Medulla oblongata (tissue), 1 donor: ENCODE data around the gene GRIN3B.

Experiments used
- DNase-seq: peaks from one replicate; pipeline ENCODE4 v3.0.0-alpha.2; 2015; ENCODE audit errors: extremely low spot score

Gene GRIN3B

DNA sequence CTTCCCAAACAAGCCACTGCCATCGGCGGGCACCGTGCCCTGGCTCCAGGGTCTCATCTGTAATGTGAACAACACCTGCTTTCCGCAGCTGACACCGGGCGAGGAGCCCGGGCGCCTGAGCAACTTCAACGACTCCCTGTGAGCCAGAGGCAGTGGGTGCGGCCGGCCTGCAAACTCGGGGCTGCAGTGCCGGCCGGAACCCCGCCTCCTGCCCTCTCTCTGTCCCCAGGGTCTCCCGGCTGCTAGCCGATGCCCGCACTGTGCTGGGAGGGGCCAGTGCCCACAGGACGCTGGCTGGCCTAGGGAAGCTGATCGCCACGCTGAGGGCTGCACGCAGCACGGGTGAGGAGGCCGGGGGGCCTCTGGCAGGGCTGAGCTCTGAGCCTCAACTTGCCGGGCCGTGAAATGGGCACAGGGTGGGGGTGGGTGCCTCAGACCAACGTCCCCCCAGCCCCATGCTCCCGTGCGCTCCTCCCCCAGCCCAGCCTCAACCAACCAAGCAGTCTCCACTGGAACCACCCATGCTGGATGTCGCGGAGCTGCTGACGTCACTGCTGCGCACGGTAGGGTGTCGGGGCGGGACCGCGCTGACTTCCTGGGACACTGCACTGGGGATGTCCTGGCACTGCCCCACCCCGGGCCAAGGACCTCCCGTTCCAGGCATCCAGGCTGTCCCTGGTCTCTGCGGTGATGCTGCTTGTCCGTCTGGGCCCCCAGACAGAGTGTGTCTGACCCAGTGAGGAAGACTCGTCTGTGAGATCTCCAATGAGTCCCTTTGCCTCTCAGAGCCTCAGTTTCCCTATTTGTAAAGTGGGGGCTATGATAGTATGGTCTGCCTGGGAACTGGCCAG lies 41.8 kb downstream of the GRIN3B start:
- no peak for DNase-seq

DNA sequence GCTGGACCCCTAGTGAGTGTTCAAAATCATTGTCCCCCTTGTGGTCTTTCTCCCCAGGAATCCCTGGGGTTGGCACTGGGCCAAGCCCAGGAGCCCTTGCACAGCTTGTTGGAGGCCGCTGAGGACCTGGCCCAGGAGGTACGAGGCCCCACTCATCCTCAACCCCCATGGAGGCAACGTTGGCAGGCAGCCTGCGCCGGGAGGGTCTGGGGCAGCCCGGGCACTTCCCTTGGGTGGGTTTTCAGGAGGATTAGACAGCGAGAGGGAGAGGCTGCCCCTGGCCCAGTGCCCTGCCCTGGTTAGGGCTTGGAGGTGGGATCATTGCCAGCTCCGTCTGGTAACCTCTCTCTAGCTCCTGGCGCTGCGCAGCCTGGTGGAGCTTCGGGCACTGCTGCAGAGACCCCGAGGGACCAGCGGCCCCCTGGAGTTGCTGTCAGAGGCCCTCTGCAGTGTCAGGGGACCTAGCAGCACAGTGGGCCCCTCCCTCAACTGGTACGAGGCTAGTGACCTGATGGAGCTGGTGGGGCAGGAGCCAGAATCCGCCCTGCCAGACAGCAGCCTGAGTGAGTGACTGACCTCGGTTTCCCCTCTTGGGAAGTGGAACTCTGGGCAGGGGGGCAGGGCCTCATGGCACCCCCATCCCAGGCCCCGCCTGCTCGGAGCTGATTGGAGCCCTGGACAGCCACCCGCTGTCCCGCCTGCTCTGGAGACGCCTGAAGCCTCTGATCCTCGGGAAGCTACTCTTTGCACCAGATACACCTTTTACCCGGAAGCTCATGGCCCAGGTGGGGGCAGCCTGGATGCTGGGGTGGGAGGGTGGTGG lies 42.7 kb downstream of the GRIN3B start:
- DNase-seq = no peak

- no peak for DNase-seq
Measured at GRCh38 chr19:1045247-1045603, 45.0 kb downstream of the GRIN3B start.

DNA sequence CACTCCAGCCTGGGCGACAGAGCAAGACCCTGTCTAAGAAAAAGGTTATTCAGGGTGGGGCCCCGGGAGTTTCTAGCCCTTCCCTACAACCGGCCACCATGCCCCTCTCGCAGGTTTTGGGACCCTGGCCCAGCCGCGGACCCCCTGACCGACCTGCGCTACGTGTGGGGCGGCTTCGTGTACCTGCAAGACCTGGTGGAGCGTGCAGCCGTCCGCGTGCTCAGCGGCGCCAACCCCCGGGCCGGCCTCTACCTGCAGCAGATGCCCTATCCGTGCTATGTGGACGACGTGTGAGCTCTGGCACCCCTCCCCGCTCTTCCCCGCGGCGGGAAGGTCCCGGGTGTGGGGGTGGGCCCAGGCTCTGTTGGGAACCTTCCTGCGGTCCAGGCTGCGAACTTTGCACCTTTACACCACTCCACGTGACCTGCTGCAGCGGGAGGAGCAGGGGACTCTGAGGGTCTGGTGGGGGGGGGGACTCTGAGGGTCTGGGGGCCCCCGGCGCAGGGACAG lies 46.0 kb downstream of the GRIN3B start:
- DNase-seq = no peak

DNA sequence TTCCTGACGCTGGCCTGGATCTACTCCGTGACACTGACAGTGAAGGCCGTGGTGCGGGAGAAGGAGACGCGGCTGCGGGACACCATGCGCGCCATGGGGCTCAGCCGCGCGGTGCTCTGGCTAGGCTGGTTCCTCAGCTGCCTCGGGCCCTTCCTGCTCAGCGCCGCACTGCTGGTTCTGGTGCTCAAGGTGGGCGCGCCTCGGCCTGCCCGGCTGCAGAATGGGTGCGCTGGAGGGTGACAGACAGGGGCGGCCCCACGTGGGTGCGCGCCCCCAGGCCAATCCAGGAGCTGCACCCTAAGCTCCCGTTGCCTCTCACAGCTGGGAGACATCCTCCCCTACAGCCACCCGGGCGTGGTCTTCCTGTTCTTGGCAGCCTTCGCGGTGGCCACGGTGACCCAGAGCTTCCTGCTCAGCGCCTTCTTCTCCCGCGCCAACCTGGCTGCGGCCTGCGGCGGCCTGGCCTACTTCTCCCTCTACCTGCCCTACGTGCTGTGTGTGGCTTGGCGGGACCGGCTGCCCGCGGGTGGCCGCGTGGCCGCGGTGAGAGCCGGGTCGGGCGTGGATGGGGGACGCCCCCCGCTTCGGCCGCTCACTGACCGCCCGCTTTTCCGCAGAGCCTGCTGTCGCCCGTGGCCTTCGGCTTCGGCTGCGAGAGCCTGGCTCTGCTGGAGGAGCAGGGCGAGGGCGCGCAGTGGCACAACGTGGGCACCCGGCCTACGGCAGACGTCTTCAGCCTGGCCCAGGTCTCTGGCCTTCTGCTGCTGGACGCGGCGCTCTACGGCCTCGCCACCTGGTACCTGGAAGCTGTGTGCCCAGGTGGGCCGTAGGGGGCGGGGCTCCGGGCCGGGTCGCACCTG lies 46.8 kb downstream of the GRIN3B start:
- no peak for DNase-seq

DNA sequence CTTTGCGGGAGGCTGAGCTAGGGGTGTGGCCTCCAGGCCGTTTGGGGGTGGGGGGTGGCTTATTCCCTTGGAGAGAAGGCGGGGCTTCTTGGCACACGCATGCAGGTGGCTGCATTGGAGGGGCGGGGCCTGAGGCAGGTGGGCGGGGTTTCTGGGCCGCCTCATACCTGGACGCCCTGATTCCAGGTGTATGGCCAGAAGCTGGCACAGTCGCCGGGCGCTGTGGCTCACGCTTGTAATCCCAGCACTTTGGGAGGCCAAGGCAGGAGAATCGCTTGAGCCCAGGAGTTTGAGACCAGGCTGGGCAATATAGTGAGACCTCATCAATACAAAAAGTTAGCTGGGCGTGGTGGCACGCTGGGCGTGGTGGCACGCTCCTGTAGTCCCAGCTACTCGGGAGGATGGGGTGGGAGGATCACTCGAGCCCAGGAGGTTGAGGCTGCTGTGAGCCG lies 47.5 kb downstream of the GRIN3B start:
- no peak for DNase-seq

- DNase-seq = no peak
Measured at GRCh38 chr19:1049106-1049505, 48.9 kb downstream of the GRIN3B start.

DNA sequence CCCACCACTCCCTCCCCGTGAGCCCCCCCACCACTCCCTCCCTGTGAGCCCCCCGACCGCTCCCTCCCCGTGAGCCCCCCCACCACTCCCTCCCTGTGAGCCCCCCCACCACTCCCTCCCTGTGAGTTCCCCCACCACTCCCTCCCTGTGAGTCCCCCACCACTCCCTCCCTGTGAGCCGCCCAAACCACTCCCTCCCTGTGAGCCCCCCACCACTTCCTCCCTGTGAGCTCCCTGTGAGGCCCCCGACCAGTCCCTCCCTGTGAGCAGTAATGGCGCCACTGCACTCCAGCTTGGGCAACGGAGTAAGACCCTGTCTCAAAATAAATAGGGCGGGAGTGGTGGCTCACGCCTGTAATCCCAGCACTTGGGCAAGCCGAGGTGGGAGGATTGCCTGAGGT lies 49.6 kb downstream of the GRIN3B start:
- DNase-seq = no peak

- no peak for DNase-seq
Measured at GRCh38 chr19:1050989-1051788, 51.0 kb downstream of the GRIN3B start.

GRCh38 chr19:1051791-1052190 lies 51.6 kb downstream of the GRIN3B start:
- DNase-seq = no peak

- DNase-seq = no peak
Measured at GRCh38 chr19:1052349-1052975, 52.2 kb downstream of the GRIN3B start.

DNA sequence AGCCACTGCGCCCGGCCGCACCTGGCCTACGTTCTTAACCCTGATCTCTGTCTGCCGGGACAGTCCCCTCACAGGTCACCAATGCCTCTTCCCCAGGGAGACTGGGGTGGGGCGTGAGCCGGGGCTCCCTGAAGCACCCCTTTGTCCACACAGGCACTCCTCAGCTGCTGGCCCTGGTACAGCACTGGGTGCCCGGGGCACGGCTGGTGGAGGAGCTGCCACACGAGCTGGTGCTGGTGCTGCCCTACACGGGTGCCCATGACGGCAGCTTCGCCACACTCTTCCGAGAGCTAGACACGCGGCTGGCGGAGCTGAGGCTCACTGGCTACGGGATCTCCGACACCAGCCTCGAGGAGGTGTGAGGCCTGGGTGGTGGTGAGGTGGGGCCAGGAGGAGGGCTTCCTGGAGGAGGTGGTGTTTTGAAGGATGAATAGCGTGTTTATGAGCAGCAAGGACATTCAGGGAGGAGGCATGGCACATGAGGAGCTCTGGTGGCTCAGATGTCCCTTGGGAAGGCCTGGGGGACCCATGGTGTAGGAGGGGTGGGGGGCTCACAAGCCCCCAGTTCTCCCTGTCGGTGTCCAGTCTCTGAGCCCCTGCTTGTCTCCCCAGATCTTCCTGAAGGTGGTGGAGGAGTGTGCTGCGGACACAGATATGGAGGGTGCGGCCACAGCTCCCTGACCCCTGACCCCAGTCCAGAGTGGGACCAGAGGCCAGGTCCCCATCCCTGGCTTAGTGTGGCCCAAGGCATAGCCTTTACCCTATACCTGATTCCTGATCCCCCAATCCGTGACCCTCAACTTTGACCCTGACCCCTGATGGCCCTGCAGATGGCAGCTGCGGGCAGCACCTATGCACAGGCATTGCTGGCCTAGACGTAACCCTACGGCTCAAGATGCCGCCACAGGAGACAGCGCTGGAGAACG lies 53.2 kb downstream of the GRIN3B start:
- no peak for DNase-seq

GRCh38 chr19:1054102-1055027 lies 54.1 kb downstream of the GRIN3B start:
- no peak for DNase-seq

GRCh38 chr19:1055028-1055425 lies 54.8 kb downstream of the GRIN3B start:
- DNase-seq = no peak

GRCh38 chr19:1055886-1056620 lies 55.8 kb downstream of the GRIN3B start:
- no peak for DNase-seq

GRCh38 chr19:1057176-1057855 lies 57.1 kb downstream of the GRIN3B start:
- DNase-seq = no peak

DNA sequence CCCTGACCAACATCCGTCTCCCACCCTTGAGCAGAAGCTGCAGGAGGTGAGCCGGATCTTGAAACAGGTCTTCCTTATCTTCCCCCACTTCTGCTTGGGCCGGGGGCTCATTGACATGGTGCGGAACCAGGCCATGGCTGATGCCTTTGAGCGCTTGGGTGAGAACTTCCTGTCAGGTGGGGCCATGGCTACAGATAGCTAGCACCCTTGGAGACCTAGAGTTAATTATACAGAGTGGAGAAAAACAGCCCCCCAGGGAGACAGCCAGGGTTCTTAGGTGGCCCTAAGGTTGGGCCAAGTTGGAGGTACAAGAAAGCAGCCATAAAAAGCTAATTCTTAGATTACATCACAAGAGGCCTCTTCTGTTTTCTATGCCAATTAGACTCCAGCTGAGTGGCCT lies 57.9 kb downstream of the GRIN3B start:
- DNase-seq = no peak
